MCF 10A (cell line): ENCODE data around the gene ZNRF3. TPM values are rescaled to one million over a fixed set of nuclear protein-coding genes. Genes with fewer than 3 reads are reported as not detected.

Source experiments
- BruUV-seq: library from RNA; stranded (reverse); fragments of 400-500 nt; replicated peaks from 2 replicates; lab custom pipeline; 2021; lab: Mats Ljungman, UMichigan
- CTCF ChIA-PET: fragments of 300-600 bp; sonication (Branson Sonifier 250); formaldehyde crosslinking; extraction: SDS; loops from one replicate; lab custom pipeline; 2021; ENCODE audit warnings: antibody characterized with exemption, inconsistent platforms; lab: Yijun Ruan, JAX
- POLR2A ChIA-PET: fragments of 300-600, 350-650 bp; sonication (Branson Sonifier 250); formaldehyde crosslinking; extraction: SDS; loops from one replicate; lab custom pipeline; 2020; ENCODE audit warnings: antibody characterized with exemption, inconsistent platforms; lab: Yijun Ruan, JAX
- DNase-seq: peaks from one replicate; pipeline ENCODE4 v3.0.0-alpha.2; 2018; ENCODE audit not compliant: unreplicated experiment
- H3K27ac Mint-ChIP-seq: one replicate; pipeline ENCODE4 v1.8.0; 2022; ENCODE audit warnings: mild to moderate bottlenecking, low read depth, mixed read lengths; ENCODE audit not compliant: unreplicated experiment
- H3K27me3 Mint-ChIP-seq: one replicate; pipeline ENCODE4 v1.8.0; 2022; ENCODE audit warnings: mixed read lengths; ENCODE audit not compliant: insufficient read depth, unreplicated experiment
- H3K36me3 Mint-ChIP-seq: one replicate; pipeline ENCODE4 v1.8.0; 2022; ENCODE audit warnings: mild to moderate bottlenecking, moderate library complexity, mixed read lengths; ENCODE audit not compliant: insufficient read depth, unreplicated experiment
- H3K4me1 Mint-ChIP-seq: one replicate; pipeline ENCODE4 v1.8.0; 2022; ENCODE audit warnings: mixed read lengths; ENCODE audit not compliant: insufficient read depth, unreplicated experiment
- H3K4me3 Mint-ChIP-seq: one replicate; pipeline ENCODE4 v1.8.0; 2022; ENCODE audit warnings: mild to moderate bottlenecking, moderate library complexity, mixed read lengths; ENCODE audit not compliant: unreplicated experiment
- H3K9me3 Mint-ChIP-seq: one replicate; pipeline ENCODE4 v1.8.0; 2022; ENCODE audit warnings: mixed read lengths; ENCODE audit not compliant: unreplicated experiment
- intact Hi-C: fragments of 100-400 bp; cut with micrococcal nuclease; formaldehyde crosslinking; loops from 2 replicates; pipeline ENCODE4 v1.14.1; 2022
- total RNA-seq: library from RNA; stranded (reverse); gene quantifications from 2 replicates; pipeline ENCODE4 v1.2.3, GENCODE V29; 2022
- TF ChIP-seq, protein P1 (sequence below): fragments of 200-600 bp; IDR thresholded peaks from one replicate; pipeline ENCODE4 v1.8.0; 2022; ENCODE audit warnings: antibody characterized with exemption, mild to moderate bottlenecking; ENCODE audit not compliant: unreplicated experiment

ZNRF3 gene
- total RNA-seq, 1 experiment from 2014 or later: 7.1 TPM

DNA sequence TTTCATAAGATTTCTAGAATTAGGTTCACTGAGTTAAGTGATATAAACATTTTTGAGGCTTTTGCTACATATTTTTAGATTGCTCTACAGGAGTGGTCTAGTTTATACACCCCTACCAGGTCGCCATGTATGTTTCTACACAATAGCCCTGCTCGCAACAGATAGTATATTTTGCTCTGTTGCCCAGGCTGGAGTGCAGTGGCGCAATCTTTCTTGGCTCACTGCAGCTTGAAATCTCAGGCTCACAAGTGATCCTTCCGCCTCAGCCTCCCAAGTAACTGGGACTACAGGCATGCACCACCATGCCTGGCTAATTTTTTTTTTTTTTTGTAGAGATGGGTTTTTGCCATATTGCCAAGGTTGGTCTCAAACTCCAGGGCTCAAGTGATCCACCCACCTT is 10.4 kb downstream of the ZNRF3 start:
- POLR2A ChIA-PET: interaction anchor here (0.6 to 3.0 kb wide), 3 partner anchors 10 to 137 kb away, joined by 3 to 12 read pairs (median 4); partner anchors contain the start of gene ZNRF3
- Mint-ChIP-seq H3K4me3 (no peak overlapping the region), H3K27ac (no peak overlapping the region), H3K27me3 (no peaks in the 10 kb centered on the region), H3K4me1 (peaks cover 20% of the 10 kb centered on the region), H3K9me3 (no peaks in the 10 kb centered on the region), H3K36me3 (no peaks in the 10 kb centered on the region)
- DNase-seq: peak; percentile 23
- BruUV-seq: no TSS peak
- intact Hi-C loops: no loop called here
- CTCF ChIA-PET: interaction anchor here (1.4 kb wide), 1 partner anchor 138 kb away, joined by 6 read pairs; no protein-coding TSS in a partner anchor
- TF ChIP-seq, protein P1, sequence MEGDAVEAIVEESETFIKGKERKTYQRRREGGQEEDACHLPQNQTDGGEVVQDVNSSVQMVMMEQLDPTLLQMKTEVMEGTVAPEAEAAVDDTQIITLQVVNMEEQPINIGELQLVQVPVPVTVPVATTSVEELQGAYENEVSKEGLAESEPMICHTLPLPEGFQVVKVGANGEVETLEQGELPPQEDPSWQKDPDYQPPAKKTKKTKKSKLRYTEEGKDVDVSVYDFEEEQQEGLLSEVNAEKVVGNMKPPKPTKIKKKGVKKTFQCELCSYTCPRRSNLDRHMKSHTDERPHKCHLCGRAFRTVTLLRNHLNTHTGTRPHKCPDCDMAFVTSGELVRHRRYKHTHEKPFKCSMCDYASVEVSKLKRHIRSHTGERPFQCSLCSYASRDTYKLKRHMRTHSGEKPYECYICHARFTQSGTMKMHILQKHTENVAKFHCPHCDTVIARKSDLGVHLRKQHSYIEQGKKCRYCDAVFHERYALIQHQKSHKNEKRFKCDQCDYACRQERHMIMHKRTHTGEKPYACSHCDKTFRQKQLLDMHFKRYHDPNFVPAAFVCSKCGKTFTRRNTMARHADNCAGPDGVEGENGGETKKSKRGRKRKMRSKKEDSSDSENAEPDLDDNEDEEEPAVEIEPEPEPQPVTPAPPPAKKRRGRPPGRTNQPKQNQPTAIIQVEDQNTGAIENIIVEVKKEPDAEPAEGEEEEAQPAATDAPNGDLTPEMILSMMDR: no peak

DNA sequence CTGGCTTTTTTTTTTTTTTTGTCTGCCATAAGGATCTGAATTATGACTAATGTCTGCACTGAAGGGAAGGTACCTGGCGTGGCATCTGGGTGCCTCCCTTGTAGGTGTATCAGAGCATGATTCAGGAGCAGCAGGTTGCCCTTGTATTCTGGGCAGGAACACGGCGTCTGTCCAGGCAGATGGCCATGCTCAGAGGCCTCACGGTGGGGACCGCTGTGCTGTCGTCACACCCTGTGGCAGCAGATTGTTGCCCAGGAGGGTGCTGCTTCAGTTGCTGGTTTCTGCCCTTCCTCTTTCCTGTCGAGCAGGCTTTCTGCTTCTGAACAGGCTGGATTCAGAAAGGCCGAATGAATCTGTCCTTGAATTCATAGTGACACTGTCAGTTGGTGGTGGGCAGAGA is 11.0 kb downstream of the ZNRF3 start:
- TF ChIP-seq, protein P1: no peak
- H3K36me3 Mint-ChIP-seq: no peaks in the 10 kb centered on the region
- H3K4me1 Mint-ChIP-seq: peaks cover 24% of the 10 kb centered on the region
- BruUV-seq: no TSS peak
- no peak overlapping the region for H3K27ac Mint-ChIP-seq
- intact Hi-C loops: no loop called here
- CTCF ChIA-PET: interaction anchor here (0.5 to 1.5 kb wide), 2 partner anchors 146 to 309 kb away, joined by 3 to 10 read pairs; no protein-coding TSS in a partner anchor
- POLR2A ChIA-PET: interaction anchor here (1.0 to 1.7 kb wide), 3 partner anchors 14 to 136 kb away, joined by 3 to 10 read pairs (median 5); no protein-coding TSS in a partner anchor
- H3K4me3 Mint-ChIP-seq: no peak overlapping the region
- no peaks in the 10 kb centered on the region for H3K9me3 Mint-ChIP-seq
- no peaks in the 10 kb centered on the region for H3K27me3 Mint-ChIP-seq
- DNase-seq: peak; percentile 46

DNA sequence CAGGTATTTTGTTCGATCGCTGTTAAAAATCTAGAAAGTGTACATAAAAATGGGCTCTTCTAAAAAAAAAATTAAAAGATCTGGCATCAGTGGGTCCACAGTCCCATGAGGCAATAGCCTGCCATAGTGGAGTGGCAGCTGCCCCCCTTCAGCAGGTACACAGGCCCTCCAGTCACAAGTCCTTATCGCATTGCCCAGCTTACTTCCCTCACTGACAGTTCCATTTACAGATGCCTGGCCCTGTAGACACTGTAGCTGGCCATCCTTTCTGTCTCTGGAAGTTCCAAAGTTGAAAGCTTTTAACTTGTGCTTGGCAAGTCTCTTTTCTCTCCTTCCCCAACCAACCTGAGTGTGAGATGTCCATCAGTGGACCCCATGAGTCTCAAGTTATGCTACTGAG is 11.4 kb downstream of the ZNRF3 start:
- H3K27ac Mint-ChIP-seq: no peak overlapping the region
- H3K36me3 Mint-ChIP-seq: no peaks in the 10 kb centered on the region
- no peak for DNase-seq
- H3K4me1 Mint-ChIP-seq: peaks cover 25% of the 10 kb centered on the region
- no TSS peak for BruUV-seq
- ChIA-PET CTCF (interaction anchor here (0.5 to 1.5 kb wide), 3 partner anchors 146 to 308 kb away, joined by 3 to 10 read pairs (median 4); no protein-coding TSS in a partner anchor), POLR2A (interaction anchor here (1.0 to 1.7 kb wide), 3 partner anchors 14 to 136 kb away, joined by 3 to 10 read pairs (median 5); no protein-coding TSS in a partner anchor)
- intact Hi-C loops: loop anchor here (5.0 kb wide), 1 partner anchor 137 kb away; no protein-coding TSS in a partner anchor
- H3K4me3 Mint-ChIP-seq: no peak overlapping the region
- no peaks in the 10 kb centered on the region for H3K27me3 Mint-ChIP-seq
- TF ChIP-seq, protein P1: no peak
- no peaks in the 10 kb centered on the region for H3K9me3 Mint-ChIP-seq

DNA sequence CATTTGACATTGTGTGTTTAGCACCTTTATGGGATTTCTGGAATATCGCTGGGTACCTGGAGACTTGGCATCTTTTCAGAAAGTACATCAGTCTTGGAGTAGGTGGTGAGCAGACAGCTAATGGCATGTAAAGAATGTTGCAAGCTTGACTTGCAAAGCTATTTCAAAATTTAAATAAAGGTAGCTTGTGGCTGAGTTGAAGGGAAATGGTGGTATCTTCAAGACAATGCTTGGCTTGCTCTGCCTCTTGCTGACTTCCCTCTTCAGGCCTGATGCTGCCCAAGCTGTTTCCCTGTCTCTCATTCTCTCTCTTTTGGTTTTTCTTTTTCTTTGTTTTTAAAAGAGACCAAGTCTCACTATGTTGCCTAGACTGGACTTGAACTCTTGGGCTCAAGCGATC is 13.2 kb downstream of the ZNRF3 start:
- Mint-ChIP-seq H3K4me1 (peaks cover 24% of the 10 kb centered on the region), H3K4me3 (peak overlapping the region; percentile 1), H3K27me3 (no peaks in the 10 kb centered on the region), H3K27ac (no peak overlapping the region), H3K9me3 (no peaks in the 10 kb centered on the region), H3K36me3 (no peaks in the 10 kb centered on the region)
- CTCF ChIA-PET: interaction anchor here (0.9 to 2.0 kb wide), 2 partner anchors 144 to 258 kb away, joined by 3 to 9 read pairs; no protein-coding TSS in a partner anchor
- peak; percentile 29 for DNase-seq
- no TSS peak for BruUV-seq
- POLR2A ChIA-PET: interaction anchor here (0.8 to 1.5 kb wide), 4 partner anchors 9 to 349 kb away, joined by 3 to 6 read pairs (median 6); no protein-coding TSS in a partner anchor
- TF ChIP-seq, protein P1: no peak
- intact Hi-C loops: loop anchor here (5.0 kb wide), 1 partner anchor 136 kb away; no protein-coding TSS in a partner anchor
